HG03097 (cell line): ENCODE results near the gene OSGIN1.

Experiments used
- ATAC-seq: cut with Tn5 transposase; IDR thresholded peaks from one replicate; pipeline ENCODE4 v1.9.1; 2021; ENCODE audit not compliant: unreplicated experiment, low FRiP score

The OSGIN1 gene

DNA sequence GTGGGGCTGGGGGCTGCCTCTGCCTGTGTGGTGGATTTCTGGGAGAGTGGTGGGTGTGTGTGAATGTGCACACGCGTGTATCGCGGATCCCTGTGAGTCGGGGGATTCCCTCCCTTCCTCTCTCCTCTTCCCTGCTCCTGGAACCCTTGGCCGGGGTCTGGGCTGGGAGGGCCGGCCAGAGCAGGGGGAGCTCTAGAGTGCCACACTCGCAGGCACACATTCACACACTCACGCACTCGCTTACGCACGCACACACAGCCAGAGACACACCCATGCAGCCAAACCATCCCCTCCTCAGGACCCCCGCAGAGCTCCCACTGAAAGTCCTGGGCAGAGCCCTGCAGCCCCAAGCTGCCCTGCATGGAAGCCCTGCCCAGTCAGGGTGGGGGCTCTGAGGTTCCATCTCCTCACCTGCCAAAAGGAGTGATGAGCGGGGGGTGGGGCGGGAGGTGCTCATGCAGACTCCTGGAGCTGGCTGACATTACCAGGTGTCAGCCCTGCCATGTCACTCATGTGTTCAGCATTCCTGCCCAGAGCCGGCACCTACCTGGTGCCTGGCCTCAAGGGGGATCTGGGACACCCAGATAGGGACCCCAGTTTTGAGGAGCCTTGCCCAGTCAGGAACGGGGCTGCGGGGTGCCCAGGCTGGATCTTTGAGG is 16.9 kb downstream of the OSGIN1 start:
- ATAC-seq = no peak

DNA sequence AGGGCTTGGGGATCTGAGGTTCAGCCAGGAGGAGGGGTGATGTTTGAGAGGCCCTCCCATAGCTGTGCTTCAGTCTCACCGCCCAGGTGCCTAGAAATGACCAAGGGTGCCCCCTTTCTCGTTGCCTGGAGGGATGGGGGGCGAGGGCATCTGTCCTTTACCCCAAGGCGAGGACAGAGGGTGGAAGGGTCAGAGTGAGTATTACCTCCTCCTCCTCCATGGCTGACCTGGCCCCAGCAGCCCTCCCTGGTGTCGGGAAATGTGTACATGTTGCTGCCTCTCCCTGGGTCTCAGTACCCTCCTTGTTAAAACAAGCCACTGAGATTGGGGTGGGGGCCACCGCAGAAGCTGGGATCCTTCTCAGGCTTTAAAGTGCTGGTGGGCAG is 17.4 kb downstream of the OSGIN1 start:
- no peak for ATAC-seq

DNA sequence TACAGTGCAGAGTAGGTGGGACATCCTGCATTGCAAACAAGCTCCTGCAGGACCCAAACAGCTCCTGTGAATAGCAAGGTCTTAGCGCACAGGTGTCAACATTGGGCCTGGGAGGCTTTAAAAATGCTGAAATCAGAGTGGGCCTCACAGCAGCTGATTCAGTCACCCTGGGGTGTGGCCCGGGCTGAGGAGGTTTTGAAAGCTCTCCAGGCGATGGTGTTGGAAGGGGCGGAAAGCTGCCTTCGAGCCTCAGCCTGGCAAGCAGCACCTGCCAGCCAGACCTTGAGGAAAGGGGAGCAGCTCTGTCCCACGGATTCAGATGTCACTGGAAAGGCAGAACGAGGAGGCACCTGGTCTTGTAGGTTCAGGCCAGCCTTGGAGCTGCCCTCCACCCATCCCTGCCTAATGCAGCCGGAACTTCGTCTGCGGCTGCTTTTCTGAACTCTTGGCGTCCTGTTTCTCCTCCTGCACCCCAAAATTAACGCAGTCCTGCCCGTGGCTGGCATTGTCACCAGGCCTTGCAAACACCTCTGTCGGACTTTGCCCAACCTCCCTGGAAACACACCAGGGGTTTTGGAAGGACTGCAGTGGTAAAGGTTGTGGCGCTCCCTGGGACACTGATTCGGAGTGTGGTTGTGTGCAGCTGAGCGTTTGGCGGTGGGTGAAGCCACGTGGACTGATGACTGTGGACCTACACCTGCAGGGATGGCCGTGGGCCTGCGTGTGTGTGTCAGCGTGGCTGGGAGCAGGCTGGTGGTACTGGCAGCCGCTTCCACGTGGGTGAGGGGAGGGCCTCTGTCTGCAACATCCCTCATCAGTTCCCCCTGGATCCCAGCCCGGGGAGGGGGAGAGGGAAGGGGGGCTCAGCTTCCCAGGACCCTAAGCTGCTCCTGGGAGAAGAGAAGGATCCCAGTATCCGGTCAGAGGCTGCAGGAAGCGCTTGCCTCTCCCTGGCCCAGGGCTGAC is 18.4 kb downstream of the OSGIN1 start:
- no peak for ATAC-seq

DNA sequence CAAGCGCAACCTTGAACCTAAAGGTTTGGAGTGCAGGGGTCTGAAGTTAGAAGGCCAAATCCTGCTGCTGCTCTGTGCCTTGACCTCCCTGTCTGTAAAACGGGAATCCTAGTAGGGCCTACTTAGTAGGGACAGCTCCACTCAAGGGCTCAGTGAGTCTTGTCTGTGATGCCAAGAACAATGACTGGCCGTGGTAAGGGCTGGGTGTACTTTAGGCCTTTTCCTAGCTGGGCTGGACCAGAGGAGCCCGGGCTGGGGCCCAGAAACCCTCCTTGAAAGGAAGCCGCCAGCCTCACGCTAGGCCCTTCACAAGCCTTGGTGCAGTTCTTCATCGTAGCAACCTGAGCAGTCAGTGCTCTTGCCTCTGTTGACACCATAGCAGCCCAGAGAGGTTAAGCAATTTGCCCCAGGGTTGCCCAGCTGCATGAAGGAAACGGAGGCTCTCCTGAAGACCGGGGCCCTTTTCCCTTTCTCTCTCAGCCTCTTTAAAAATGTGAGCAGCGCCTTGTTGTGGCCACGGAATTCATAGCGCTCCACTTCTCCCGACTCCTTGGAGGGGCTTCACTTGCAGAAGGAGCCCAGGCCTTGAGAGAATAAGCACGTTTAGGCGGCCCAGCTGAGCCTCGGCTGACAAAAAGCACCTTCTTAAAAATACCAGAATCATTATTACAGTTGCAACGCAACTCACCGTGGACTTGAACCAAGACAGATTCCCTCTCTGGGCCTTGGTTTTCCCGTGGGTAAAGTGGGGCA is 19.4 kb downstream of the OSGIN1 start:
- no peak for ATAC-seq

DNA sequence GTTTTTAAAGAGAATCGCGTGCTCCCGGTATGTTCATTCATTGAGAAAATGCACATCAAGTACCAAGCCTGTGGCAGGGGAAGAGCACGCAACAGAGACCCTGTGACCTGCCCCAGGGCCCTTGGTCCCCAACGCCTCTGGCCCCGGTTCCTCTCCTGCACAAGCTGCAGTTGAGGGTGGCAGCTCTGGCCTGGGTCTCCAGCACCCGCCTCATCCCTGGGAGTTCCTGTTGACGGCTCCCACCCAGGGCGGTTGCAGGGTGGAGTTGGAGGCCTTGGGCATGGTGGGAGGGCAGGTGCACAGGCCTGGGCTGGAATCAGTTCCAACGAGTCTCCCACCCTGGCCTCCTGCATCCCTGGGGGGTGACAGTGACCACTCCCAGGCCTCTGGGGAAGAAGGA is 20.0 kb downstream of the OSGIN1 start:
- ATAC-seq = no peak

DNA sequence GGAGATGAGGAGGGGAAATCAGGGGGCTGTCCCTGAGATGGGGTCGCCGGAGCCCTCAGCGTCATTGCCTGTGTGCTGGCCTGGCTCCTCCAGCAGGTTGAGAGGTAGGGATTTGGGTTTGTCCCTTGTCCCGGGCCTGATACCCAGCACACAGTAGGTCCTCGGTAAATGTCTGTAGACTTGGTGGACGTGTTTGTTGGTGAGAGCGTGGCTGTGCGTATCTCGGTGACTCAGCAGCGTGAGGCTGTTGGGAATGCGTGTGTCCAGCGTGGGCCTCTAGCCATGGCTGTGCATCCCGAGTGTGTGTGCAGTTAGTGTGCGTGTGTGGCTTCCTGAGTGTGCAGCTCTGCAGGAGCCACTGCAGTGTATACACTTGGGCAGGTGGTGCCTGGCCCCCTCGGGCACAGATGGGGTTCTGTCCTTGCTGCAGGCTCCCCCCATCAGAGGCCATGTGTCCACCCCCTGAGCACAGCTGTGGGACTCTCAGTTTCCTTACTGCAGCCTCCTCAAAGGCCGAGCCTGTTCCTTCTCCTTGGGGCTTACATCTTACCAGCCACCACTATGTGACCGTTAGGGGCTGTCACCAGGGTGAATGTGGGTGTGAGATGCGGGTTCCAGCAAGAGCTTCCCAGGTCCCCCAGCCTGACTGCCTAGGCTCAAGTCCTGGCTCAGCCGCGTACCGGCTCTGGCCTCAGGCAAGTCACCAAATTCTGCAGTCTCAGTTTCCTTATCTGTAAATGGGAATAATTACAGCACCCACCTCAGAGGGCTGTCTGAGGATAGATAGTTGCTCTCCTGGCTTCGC is 20.7 kb downstream of the OSGIN1 start:
- ATAC-seq = no peak

DNA sequence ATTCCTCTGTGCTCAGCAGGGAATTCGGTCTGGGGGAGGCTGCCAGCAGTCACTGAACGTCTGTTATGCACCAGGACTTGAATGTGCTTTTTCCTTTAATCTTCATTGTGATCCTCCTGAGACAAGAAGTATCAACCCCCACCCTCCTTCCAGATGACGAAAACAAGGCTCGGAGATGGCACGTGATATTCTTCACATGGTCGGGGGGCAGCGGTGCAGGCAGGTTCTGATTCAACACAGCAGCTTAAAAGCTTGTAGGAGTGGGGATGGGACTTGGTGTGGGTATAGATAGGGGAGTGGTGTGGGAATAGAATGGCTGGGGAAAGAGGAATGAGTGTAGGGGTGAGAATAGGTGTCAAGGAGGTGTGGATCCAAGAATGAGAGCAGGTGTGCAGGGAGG is 21.4 kb downstream of the OSGIN1 start:
- no peak for ATAC-seq

DNA sequence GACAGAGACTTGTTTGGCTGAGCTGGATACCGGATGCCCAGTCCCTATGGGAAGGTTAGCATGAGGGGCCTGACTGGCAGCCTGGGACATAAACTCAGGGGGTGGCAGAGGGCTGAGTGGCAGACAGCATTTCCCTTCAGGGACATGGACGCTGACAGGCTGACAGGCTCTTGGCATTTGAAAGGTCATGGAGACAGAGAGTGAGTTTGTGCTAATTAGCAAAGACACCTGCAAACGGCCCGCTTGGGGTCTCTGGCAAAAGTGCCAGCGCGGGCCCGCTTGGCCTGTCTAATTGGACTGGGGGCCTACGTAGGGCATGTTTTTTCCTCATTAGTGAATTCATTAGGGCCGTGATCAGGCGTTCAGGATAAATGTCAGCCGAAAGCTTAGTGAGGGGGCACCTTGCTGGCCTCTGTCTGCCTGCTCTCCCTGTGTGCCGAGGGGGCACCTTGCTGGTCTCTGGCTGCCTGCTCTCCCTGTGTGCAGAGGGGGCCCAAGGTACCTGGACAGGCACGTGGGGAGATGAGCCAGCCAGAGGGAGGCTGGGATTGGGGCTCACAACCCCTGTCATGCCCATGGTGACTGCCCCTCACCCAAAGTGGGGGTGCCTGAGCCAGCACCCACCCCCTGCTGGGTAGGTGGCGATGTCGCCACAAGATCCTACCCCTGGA is 22.7 kb downstream of the OSGIN1 start:
- ATAC-seq = no peak

DNA sequence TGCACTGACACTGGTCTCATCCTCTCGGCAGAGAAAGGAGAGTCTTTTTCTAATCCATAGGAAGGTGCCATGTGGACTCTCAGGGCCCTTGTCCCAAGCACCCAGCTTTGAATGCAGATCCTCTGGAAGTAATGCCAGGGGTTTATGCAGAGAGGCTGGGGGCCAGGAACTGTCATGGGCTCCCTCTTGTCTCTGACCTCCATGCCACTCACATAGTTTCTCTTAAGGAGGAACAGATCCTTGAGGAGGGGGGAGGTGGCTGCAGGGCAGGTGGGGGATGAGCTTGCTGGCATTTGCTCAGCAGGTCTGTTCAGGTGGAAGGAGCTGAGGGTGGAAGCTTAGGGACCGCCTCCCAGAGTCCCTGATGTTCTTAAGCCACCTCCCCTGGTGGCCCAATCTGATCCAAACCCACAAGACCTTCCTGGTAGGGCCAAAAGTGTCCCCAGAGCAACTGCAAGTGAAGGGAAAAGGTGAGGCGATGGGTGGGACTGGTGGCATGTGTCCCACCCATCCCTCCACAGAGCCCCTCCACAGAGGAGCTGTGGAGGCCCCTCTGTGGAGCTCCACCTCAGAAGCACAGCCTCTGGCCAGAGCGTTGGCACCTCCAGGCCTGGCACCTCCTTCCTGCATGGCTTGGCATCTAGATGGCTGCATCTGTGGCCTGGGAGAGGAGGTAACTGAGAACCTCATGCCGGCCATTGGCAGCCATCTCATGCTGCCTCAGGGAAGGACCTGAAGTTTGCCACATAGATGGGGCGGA is 24.2 kb downstream of the OSGIN1 start:
- ATAC-seq = no peak

DNA sequence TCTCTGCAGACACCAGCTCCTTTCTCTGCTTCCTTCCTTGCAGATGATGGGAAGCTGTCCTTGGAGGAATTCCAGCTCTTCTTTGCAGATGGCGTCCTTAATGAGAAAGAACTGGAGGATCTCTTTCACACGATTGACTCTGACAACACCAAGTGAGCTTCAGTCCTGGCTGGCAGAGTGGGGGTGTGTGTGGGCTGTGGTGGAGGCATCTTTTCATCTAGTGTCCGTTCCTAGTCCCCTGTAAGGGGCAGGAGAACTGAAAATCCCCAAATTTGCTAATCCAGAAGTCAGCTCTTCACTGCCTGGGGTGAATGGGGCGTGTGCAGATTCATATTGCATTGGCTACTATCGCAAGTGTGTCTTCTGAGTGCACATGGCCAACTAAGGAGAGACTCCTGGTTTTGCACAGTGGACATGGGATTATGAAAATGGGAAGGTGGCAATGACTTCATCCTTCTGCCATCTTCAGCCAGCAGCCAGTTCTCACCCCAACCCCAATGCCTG is 25.4 kb downstream of the OSGIN1 start:
- ATAC-seq = no peak

DNA sequence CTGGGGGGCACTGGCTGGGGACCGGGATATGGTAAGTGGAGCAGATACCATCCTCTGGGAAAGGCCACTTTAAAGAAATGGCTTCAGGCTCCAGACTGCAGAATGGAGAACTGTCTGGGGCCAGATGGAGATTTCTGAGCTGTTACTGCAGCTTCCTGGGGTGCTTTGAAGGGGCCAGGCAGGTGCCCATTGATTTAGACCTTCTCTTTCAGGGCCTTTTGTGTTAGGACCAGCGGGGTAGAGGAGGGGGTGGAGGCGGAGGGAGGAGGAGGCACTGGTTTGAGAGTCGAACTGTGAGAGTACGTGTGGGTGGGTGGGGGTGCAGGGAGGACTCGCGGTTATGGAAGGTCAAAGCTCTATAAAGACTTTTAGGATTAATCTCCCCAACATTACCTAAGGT is 26.4 kb downstream of the OSGIN1 start:
- no peak for ATAC-seq

DNA sequence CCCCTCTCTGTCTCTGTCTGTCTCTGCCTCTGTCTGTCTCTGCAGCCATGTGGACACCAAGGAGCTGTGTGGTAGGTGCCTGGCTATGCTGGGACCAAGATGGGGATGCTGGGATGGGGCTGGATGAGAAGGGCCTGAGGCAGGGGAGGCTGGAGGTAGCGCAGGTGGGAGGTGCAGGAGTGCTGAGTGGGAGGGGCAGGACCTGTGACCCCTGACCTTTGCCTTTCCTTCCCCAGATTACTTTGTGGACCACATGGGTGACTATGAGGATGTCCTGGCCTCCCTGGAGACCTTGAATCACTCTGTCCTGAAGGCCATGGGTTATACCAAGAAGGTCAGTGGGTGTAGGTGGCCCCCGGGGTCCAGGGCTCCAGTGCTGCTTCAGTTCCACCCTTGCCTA is 27.8 kb downstream of the OSGIN1 start:
- no peak for ATAC-seq

DNA sequence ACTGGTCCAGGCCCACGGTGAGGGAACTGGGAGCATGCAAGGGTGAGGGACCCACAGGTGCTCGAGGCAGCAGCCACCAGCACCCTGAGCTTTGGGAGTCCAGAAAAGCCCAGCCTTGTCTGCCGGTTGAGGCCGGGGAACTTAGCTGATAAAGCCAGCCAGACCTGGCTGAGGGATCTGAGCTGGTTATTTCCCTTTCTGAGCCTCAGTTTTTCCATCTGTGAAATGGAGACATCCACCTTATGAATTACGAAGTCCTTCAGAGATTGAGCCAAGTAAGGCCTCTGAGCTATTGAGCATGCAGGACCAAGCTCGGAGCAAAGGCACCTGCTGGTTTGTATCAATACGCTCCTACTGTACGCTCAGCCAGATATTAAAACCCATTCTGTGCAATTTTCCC is 28.8 kb downstream of the OSGIN1 start:
- ATAC-seq = no peak

DNA sequence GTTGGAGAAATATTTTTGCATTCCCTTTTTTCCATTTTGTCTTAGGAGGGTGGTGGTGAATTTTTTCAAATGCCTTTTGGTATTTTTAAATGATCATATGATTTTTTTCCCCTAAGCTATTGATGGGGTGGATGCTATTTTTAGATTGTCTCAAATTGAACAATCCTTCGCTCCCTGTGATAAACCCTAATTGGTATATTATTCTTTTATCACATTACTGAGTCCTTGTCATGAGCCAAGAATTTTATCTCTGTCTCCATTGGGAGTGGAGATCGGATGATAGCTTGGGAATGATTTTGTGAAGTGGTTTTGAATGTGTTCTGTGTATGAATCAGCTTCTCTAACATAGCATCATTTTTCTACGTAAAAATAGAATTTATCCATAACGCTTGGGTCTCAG is 30.5 kb downstream of the OSGIN1 start:
- ATAC-seq = no peak

DNA sequence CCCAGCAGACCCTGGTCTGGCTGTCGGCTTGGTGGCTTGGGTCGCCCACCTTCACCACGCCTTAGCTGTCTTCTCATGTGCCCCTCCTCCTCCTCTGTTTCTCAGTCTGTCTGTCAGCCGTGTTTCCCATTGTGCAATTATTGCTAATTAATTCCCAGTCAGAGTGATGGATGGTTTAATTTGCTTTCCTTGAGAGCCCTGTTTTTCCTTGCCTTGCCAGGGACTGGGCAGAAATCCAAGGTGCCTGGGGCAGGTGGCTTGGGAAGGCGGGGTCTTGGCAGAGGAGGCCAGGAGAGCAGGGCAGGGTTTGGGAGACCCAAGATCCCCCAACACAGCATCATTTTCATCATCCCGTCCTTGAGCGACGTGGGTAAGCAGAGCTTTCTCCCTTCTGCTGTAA is 36.3 kb downstream of the OSGIN1 start:
- no peak for ATAC-seq

DNA sequence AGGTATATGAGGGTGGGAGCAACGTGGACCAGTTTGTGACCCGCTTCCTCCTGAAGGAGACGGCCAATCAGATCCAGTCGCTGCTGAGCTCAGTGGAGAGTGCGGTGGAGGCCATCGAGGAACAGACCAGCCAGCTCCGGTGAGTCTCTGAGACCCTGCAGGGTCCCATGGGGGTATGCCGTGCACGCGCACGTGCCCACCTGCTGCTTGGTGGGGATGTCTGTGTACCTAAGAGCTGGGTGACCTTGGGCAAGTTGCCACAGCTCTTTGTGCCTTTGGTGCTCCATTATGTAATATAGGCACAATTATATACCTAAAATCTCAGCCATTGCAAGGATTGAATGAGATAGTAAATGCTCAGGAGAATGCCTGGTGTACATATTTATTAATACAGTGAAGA is 37.5 kb downstream of the OSGIN1 start:
- no peak for ATAC-seq

DNA sequence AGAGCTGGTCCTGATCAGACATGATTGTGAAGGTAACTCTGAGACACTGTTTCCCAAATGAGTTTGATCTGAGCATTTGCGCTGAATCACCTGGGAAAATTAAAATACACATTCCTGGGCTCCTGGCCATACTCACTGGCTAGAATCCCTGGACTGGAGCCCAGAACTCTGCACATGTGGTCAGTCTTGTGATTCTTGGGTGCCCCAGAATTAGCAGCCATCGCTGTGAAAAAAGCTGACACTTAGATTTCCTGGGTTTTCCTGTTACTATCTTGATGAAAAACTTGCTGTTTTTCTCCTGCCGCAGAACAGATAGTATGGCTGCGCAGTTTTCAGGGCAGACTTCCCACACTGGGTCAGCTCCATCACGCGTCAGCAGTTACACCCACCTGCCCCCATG is 39.6 kb downstream of the OSGIN1 start:
- ATAC-seq = no peak

DNA sequence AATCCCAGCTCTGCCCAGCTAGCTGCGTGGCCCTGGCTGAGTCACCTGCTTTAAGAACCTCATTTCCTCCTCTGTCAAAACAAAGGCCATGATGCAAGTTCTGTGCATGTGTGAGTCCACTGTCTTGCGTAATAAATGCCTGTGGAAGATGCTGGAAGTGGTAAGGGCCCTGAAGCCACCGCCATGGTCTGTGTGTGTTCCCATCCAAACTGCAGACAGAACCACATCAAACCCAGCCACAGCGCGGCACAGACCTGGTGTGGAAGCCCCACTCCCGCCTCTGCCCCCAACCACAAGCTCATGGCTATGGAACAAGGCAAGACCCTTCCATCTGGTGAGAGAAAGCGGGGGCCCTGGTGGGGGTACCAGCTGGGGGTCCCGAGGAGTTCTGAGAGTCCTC is 41.0 kb downstream of the OSGIN1 start:
- ATAC-seq = no peak

DNA sequence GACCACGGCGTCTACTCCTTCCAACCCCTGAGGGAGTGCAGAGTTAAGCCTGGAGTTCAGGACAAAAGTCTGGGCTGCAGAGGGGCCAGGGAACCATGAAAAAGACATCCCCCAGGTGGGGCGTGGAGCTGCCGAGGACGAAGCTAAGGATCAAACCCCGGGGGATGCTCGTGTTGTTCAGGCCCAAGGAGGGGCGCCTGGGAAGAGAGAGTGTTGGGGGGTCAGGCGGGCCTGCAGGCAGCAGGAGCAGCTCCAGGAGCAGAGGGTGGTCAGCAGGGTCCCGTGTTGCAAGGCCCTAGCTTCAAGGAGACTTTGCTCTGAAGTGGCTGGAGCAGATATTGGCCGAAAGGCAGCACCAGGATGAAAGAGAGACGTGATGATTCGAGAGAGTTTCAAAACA is 41.7 kb downstream of the OSGIN1 start:
- no peak for ATAC-seq
